ENCODE data around the gene RANGRF.

- TF ChIP-seq CHD2 (IDR thresholded peaks at IDR 0.05; ENCODE audit: low read length, partially characterized antibody) (no peak), RXRA (IDR thresholded peaks at IDR 0.05; ENCODE audit: borderline replicate concordance, low read depth) (no peak), ELF1 (IDR thresholded peaks at IDR 0.05) (no peak), EZH2phosphoT487 (IDR thresholded peaks at IDR 0.05; ENCODE audit: borderline replicate concordance, low read depth) (no peak), RAD21 (IDR thresholded peaks at IDR 0.05; ENCODE audit: low read length) (no peak), YY1 (IDR thresholded peaks at IDR 0.05; ENCODE audit: low read depth) (no peak), GATA2 (CRISPR knock-in tag; IDR thresholded peaks at IDR 0.05) (no peak), POLR2AphosphoS5 (IDR thresholded peaks at IDR 0.05; ENCODE audit: low read depth, low read length) (no peak)
- TF ChIP-seq, protein P1, sequence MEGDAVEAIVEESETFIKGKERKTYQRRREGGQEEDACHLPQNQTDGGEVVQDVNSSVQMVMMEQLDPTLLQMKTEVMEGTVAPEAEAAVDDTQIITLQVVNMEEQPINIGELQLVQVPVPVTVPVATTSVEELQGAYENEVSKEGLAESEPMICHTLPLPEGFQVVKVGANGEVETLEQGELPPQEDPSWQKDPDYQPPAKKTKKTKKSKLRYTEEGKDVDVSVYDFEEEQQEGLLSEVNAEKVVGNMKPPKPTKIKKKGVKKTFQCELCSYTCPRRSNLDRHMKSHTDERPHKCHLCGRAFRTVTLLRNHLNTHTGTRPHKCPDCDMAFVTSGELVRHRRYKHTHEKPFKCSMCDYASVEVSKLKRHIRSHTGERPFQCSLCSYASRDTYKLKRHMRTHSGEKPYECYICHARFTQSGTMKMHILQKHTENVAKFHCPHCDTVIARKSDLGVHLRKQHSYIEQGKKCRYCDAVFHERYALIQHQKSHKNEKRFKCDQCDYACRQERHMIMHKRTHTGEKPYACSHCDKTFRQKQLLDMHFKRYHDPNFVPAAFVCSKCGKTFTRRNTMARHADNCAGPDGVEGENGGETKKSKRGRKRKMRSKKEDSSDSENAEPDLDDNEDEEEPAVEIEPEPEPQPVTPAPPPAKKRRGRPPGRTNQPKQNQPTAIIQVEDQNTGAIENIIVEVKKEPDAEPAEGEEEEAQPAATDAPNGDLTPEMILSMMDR (IDR thresholded peaks at IDR 0.05), result no peak
- TF ChIP-seq, protein P2, sequence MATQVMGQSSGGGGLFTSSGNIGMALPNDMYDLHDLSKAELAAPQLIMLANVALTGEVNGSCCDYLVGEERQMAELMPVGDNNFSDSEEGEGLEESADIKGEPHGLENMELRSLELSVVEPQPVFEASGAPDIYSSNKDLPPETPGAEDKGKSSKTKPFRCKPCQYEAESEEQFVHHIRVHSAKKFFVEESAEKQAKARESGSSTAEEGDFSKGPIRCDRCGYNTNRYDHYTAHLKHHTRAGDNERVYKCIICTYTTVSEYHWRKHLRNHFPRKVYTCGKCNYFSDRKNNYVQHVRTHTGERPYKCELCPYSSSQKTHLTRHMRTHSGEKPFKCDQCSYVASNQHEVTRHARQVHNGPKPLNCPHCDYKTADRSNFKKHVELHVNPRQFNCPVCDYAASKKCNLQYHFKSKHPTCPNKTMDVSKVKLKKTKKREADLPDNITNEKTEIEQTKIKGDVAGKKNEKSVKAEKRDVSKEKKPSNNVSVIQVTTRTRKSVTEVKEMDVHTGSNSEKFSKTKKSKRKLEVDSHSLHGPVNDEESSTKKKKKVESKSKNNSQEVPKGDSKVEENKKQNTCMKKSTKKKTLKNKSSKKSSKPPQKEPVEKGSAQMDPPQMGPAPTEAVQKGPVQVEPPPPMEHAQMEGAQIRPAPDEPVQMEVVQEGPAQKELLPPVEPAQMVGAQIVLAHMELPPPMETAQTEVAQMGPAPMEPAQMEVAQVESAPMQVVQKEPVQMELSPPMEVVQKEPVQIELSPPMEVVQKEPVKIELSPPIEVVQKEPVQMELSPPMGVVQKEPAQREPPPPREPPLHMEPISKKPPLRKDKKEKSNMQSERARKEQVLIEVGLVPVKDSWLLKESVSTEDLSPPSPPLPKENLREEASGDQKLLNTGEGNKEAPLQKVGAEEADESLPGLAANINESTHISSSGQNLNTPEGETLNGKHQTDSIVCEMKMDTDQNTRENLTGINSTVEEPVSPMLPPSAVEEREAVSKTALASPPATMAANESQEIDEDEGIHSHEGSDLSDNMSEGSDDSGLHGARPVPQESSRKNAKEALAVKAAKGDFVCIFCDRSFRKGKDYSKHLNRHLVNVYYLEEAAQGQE (IDR thresholded peaks at IDR 0.05; ENCODE audit: low read depth, low read length), result no peak
Observed at GRCh38 chr17:8314797-8315763, 26.6 kb downstream of the RANGRF start.

All from SK-N-SH (cell line).